Gastroesophageal sphincter (tissue), 3 donors: ENCODE measurements around the gene RBFOX2.

Experiments used
- CTCF ChIP-seq, 4 experiments: fragments of 200-600 bp in 2 of 4; fragments of 450-650 bp in 2 of 4; sonication (generic) in 1 of 4; IDR thresholded peaks; one replicate each; pipeline ENCODE4 v1.5.1; 2017 to 2019; ENCODE audit warnings: antibody characterized with exemption in 4 of 4, mild to moderate bottlenecking in 2 of 4, moderate library complexity in 2 of 4
- POLR2A ChIP-seq, 2 donors: fragments of 450-650 bp; IDR thresholded peaks; one replicate each; pipeline ENCODE4 v1.6.1; 2017; ENCODE audit warnings: antibody characterized with exemption in 2 of 2, mild to moderate bottlenecking in 2 of 2, moderate library complexity in 1 of 2
- POLR2AphosphoS5 ChIP-seq: sonication (generic); formaldehyde crosslinking; IDR thresholded peaks from one replicate; pipeline ENCODE4 v1.6.1; 2017; ENCODE audit warnings: antibody characterized with exemption

GRCh38 chr22:36065462-36065774, 36.8 kb upstream of the RBFOX2 start:
- TF ChIP-seq POLR2A (IDR thresholded peaks at IDR 0.05) (no peak), CTCF (IDR thresholded peaks at IDR 0.05) (no peak), POLR2AphosphoS5 (no peak)
